Stomach (tissue), 9 donors: Measurements from ENCODE around the gene PSIP1. TPM values are rescaled to one million over a fixed set of nuclear protein-coding genes. Genes with fewer than 3 reads are reported as not detected.
A peak's percentile ranks its signal among the peaks of the same experiment; 100 is the strongest.

ENCODE experiments used
- DNase-seq, 2 donors: peaks; one replicate each; pipeline versions ENCODE4 v3.0.0 to v3.0.0-alpha.2; 2013 to 2019
- H3K27ac ChIP-seq, 5 donors: fragments of 200-600 bp in 4 of 5; sonication (generic) in 4 of 5; one replicate each; pipeline ENCODE4 v1.5.1; 2013 to 2019; ENCODE audit warnings: mild to moderate bottlenecking in 1 of 5, moderate library complexity in 1 of 5
- H3K27me3 ChIP-seq, 3 donors: fragments of 200-600 bp; sonication (generic); one replicate each; pipeline ENCODE4 v1.5.1; 2017 to 2019; ENCODE audit warnings: mixed run types in 1 of 3
- H3K36me3 ChIP-seq, 4 donors: fragments of 200-600 bp; sonication (generic); 1 replicate in 3 of 4; 2 replicates in 1 of 4; pipeline ENCODE4 v1.5.1; 2016 to 2019
- H3K4me1 ChIP-seq, 4 donors: fragments of 200-600 bp; sonication (generic); one replicate each; pipeline ENCODE4 v1.5.1; 2016 to 2019
- H3K4me3 ChIP-seq, 4 donors: fragments of 200-600 bp; sonication (generic) in 3 of 4; one replicate each; pipeline ENCODE4 v1.5.1; 2016 to 2019; ENCODE audit warnings: mild to moderate bottlenecking in 1 of 4
- H3K9me3 ChIP-seq, 4 donors: fragments of 200-600 bp; sonication (generic); one replicate each; pipeline ENCODE4 v1.5.1; 2016 to 2019
- EP300 ChIP-seq: sonication (generic); formaldehyde crosslinking; IDR thresholded peaks from one replicate; pipeline ENCODE4 v1.6.1; 2017; ENCODE audit warnings: antibody characterized with exemption
- POLR2A ChIP-seq, 4 donors: fragments of 450-650 bp; IDR thresholded peaks; one replicate each; pipeline ENCODE4 v1.6.1; 2016; ENCODE audit warnings: antibody characterized with exemption in 4 of 4, control low read depth in 2 of 4, mild to moderate bottlenecking in 1 of 4, moderate library complexity in 1 of 4
- POLR2AphosphoS5 ChIP-seq, 3 donors: sonication (generic); formaldehyde crosslinking; IDR thresholded peaks; one replicate each; pipeline ENCODE4 v1.6.1; 2016; ENCODE audit warnings: antibody characterized with exemption in 3 of 3
- WGBS, 5 donors: extraction: QIAGEN DNeasy Blood & Tissue Kit in 3 of 5; methylation state at CpG; one replicate each; pipeline versions ENCODE4 v1.1.5 to v1.1.7; 2013 to 2018; 5-methylcytosine and 5-hydroxymethylcytosine counted together
- intact Hi-C: fragments of 100-400 bp; cut with DNase I; formaldehyde crosslinking; loops from one replicate; pipeline ENCODE4 v1.15.1; 2023; ENCODE audit warnings: low total_unique reads
- polyA plus RNA-seq, 3 donors: library from polyadenylated mRNA; stranded (reverse); fragments of 200-250 nt; gene quantifications; one replicate each; pipeline ENCODE4 v1.2.3, GENCODE V29; 2013
- total RNA-seq, 5 donors: library from RNA; depleted of rRNA; stranded (reverse); fragments of >200 nt; gene quantifications; one replicate each; pipeline versions ENCODE4 v1.1.0 to v1.2.3, GENCODE V29; 2014 to 2016
- TF ChIP-seq, protein P1 (sequence below), 7 experiments: fragments of 450-650 bp in 4 of 7; fragments of 200-600 bp in 3 of 7; sonication (generic) in 3 of 7; IDR thresholded peaks; one replicate each; pipeline ENCODE4 v1.5.1; 2016 to 2019; ENCODE audit warnings: antibody characterized with exemption in 7 of 7, control low read depth in 2 of 7, mild to moderate bottlenecking in 1 of 7
- donor health status: healthy with polysubstance abuse.
- donor health status: Bipolar disorder and iron deficiency.
- donor health status: healthy.

The PSIP1 gene
- total and polyA plus RNA-seq, 8 donors, result 6.4 to 90.1 (median 29.2) TPM

DNA sequence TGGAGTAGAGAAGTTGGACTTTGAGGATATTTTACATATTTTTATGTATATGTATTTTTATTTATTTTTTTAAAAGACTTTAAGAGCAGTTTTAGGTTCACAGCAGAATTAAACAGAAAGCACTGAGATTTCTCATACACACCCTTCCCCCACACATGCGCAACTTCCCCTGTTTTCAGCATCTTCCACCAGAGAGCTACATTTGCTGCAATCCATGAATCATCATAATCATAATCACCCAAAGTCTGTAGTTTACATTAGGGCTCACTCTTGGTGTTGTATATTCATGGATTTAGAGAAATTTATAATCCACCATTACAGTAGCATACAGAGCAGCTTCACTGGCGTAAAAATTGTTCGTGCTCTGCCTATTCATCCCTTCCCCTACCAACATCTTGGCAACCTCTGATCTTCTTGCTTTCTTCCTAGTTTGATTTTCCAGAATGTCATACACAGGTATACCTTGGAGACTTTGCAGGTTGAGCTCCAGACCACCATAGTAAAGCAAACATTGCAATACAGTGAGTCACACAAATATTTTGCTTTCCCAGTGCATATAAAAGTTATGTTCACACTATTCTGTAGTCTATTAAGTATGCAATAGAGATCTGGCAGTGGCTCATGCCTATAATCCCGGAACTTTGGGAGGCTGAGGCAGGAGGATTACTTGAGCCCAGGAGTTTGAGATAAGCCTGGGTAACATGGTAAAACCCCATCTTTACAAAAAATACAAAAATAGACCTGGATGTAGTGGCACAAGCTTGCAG, 32.5 kb upstream of the PSIP1 start:
- Histone ChIP-seq H3K36me3 (no peaks in the 10 kb centered on the region), H3K4me1 (no peaks in the 10 kb centered on the region), H3K9me3 (no peaks in the 10 kb centered on the region), H3K4me3 (no peak overlapping the region), H3K27ac (no peak overlapping the region), H3K27me3 (no peaks in the 10 kb centered on the region)
- DNase-seq, result no peak
- WGBS, 5 donors, result 68 to 81% (median 75%) methylated on average over 4 of the region's 4 CpGs
- TF ChIP-seq POLR2A (IDR thresholded peaks at IDR 0.05), result no peak
- TF ChIP-seq EP300, result no peak
- TF ChIP-seq, protein P1, sequence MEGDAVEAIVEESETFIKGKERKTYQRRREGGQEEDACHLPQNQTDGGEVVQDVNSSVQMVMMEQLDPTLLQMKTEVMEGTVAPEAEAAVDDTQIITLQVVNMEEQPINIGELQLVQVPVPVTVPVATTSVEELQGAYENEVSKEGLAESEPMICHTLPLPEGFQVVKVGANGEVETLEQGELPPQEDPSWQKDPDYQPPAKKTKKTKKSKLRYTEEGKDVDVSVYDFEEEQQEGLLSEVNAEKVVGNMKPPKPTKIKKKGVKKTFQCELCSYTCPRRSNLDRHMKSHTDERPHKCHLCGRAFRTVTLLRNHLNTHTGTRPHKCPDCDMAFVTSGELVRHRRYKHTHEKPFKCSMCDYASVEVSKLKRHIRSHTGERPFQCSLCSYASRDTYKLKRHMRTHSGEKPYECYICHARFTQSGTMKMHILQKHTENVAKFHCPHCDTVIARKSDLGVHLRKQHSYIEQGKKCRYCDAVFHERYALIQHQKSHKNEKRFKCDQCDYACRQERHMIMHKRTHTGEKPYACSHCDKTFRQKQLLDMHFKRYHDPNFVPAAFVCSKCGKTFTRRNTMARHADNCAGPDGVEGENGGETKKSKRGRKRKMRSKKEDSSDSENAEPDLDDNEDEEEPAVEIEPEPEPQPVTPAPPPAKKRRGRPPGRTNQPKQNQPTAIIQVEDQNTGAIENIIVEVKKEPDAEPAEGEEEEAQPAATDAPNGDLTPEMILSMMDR (IDR thresholded peaks at IDR 0.05), result no peak
- no peak for TF ChIP-seq POLR2AphosphoS5 (IDR thresholded peaks at IDR 0.05)
- intact Hi-C loops, result no loop called here

DNA sequence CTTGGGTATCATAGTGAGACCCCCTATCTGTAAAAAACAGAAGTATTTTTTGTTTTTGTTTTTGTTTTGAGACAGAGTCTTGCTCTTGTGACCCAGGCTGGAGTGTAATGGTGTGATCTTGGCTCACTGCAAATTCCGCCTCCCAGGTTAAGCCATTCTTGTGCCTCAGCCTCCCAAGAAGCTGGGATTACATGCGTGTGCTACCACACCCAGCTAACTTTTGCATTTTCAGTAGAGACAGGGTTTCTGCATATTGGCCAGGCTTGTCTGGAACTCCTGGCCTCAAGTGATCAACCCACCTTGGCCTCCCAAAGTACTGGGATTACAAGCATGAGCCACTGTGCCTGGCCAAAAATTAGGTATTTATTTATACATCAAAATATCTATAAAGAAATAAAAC, 31.9 kb upstream of the PSIP1 start:
- H3K27me3 ChIP-seq, result no peaks in the 10 kb centered on the region
- TF ChIP-seq, protein P1 (IDR thresholded peaks at IDR 0.05), result no peak
- no peak for TF ChIP-seq POLR2A (IDR thresholded peaks at IDR 0.05)
- TF ChIP-seq EP300, result no peak
- TF ChIP-seq POLR2AphosphoS5 (IDR thresholded peaks at IDR 0.05), result no peak
- no peaks in the 10 kb centered on the region for H3K4me1 ChIP-seq
- H3K9me3 ChIP-seq, result no peaks in the 10 kb centered on the region
- WGBS, 5 donors, result 85 to 97% (median 96%) methylated on average over 2 of the region's 2 CpGs
- DNase-seq, result no peak
- no peak overlapping the region for H3K4me3 ChIP-seq
- H3K27ac ChIP-seq, result no peak overlapping the region
- H3K36me3 ChIP-seq, result no peaks in the 10 kb centered on the region
- intact Hi-C loops, result no loop called here

DNA sequence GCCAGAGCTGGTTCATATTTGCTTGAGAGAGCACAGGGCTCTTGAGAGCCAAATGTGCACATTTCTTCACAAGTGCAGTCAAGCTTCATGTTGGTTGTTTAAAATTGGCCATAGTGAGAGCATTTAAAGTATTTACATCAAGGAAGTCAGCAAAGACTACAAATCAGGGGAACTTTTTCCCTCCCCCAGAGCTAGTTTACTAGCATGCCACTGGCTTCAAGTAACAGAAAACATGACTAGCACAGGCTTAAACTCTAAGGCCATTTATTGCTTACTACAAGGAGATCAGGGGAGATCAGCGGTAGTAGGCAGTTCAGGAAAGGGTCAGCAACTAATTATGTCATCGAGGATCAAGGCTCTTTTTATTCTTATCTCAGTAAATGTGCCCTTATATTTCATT, 31.1 kb upstream of the PSIP1 start:
- H3K27ac ChIP-seq, result no peak overlapping the region
- intact Hi-C loops, result no loop called here
- TF ChIP-seq, protein P1 (IDR thresholded peaks at IDR 0.05), result no peak
- H3K4me3 ChIP-seq, result no peak overlapping the region
- WGBS, 5 donors, result 27 to 49% (median 28%) methylated on average over 2 of the region's 2 CpGs
- no peaks in the 10 kb centered on the region for H3K4me1 ChIP-seq
- H3K27me3 ChIP-seq, result no peaks in the 10 kb centered on the region
- H3K9me3 ChIP-seq, result no peaks in the 10 kb centered on the region
- peak in 1 of 2 donors; percentile 22 for DNase-seq
- H3K36me3 ChIP-seq, result no peaks in the 10 kb centered on the region

DNA sequence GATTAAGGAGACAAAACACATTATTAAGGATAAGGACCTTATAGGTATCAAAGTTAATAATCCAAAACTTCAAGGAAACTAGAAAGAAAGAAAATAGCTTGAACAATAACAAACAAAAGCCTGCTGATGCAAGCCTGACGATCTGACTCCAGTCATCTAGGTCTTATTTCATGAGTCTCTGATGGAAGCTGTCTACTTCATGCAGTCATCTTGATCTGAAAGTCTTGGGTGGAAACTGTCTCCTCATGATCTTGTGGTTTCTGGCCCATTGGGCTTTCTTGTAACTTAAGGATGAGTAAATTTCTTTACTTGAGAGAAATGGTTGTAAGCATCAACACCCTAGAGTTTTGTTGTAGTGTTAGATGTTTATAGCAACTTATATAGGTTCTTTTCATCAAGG, 20.6 kb upstream of the PSIP1 start:
- intact Hi-C loops, result no loop called here
- Histone ChIP-seq H3K4me1 (no peaks in the 10 kb centered on the region), H3K36me3 (no peaks in the 10 kb centered on the region), H3K4me3 (no peak overlapping the region), H3K27ac (no peak overlapping the region), H3K9me3 (no peaks in the 10 kb centered on the region), H3K27me3 (no peaks in the 10 kb centered on the region)
- DNase-seq, result no peak
- WGBS, 5 donors, result 38 to 52% (median 51%) methylated on average over 1 of the region's 1 CpG
- no peak for TF ChIP-seq POLR2AphosphoS5 (IDR thresholded peaks at IDR 0.05)
- no peak for TF ChIP-seq EP300
- no peak for TF ChIP-seq POLR2A (IDR thresholded peaks at IDR 0.05)
- TF ChIP-seq, protein P1 (IDR thresholded peaks at IDR 0.05), result no peak
